Stimulated activated memory B cell treated with anti-CD40 and anti-IgM and Interleukin-4, amounts not matched to agents 10 μg/mL and 1 μg/mL and 100 μg/mL, for 72 hours (primary cell): ENCODE results near the gene IDE.

Experiments used
- ATAC-seq: fragments of 150-1000 bp; cut with Tn5 transposase; 2 replicates; pipeline ENCODE4 v1.10.0; 2021
- H3K27ac Mint-ChIP-seq: one replicate; pipeline ENCODE4 v1.8.0; 2022; ENCODE audit warnings: mild to moderate bottlenecking, mixed read lengths
- H3K27me3 Mint-ChIP-seq: one replicate; pipeline ENCODE4 v1.8.0; 2022; ENCODE audit warnings: mixed read lengths
- H3K36me3 Mint-ChIP-seq: one replicate; pipeline ENCODE4 v1.8.0; 2022; ENCODE audit warnings: mixed read lengths
- H3K4me1 Mint-ChIP-seq: one replicate; pipeline ENCODE4 v1.8.0; 2022; ENCODE audit warnings: mixed read lengths
- H3K4me3 Mint-ChIP-seq: one replicate; pipeline ENCODE4 v1.8.0; 2022; ENCODE audit warnings: mild to moderate bottlenecking, moderate library complexity, mixed read lengths
- H3K9me3 Mint-ChIP-seq: one replicate; pipeline ENCODE4 v1.8.0; 2022; ENCODE audit warnings: mixed read lengths

The IDE gene

GRCh38 chr10:92541583-92541982, 32.3 kb downstream of the IDE start:
- H3K27me3 Mint-ChIP-seq, result no peaks in the 10 kb centered on the region
- no peak for ATAC-seq
- peak overlapping the region; percentile 23 for H3K27ac Mint-ChIP-seq
- peaks cover 50% of the 10 kb centered on the region for H3K4me1 Mint-ChIP-seq
- peaks cover 19% of the 10 kb centered on the region for H3K36me3 Mint-ChIP-seq
- no peaks in the 10 kb centered on the region for H3K9me3 Mint-ChIP-seq
- no peak overlapping the region for H3K4me3 Mint-ChIP-seq

- Mint-ChIP-seq H3K27me3 (no peaks in the 10 kb centered on the region), H3K9me3 (no peaks in the 10 kb centered on the region), H3K4me1 (peaks cover 24% of the 10 kb centered on the region), H3K27ac (no peak overlapping the region), H3K36me3 (peaks cover 21% of the 10 kb centered on the region), H3K4me3 (no peak overlapping the region)
- no peak for ATAC-seq
Measured at GRCh38 chr10:92538231-92538958, 35.5 kb downstream of the IDE start.

- Mint-ChIP-seq H3K4me1 (no peaks in the 10 kb centered on the region), H3K27me3 (no peaks in the 10 kb centered on the region), H3K27ac (no peak overlapping the region), H3K4me3 (no peak overlapping the region), H3K9me3 (no peaks in the 10 kb centered on the region), H3K36me3 (peaks cover 14% of the 10 kb centered on the region)
- ATAC-seq, result no peak
Measured at GRCh38 chr10:92530891-92531535, 42.9 kb downstream of the IDE start.

GRCh38 chr10:92530421-92530820, 43.5 kb downstream of the IDE start:
- H3K4me3 Mint-ChIP-seq, result no peak overlapping the region
- no peak for ATAC-seq

GRCh38 chr10:92527716-92528115, 46.2 kb downstream of the IDE start:
- H3K4me1 Mint-ChIP-seq, result no peaks in the 10 kb centered on the region
- H3K27ac Mint-ChIP-seq, result no peak overlapping the region
- no peak for ATAC-seq
- H3K9me3 Mint-ChIP-seq, result no peaks in the 10 kb centered on the region
- H3K27me3 Mint-ChIP-seq, result no peaks in the 10 kb centered on the region
- peaks cover 11% of the 10 kb centered on the region for H3K36me3 Mint-ChIP-seq
- H3K4me3 Mint-ChIP-seq, result no peak overlapping the region

More at GRCh38 chr10:92530421-92530820, 43.5 kb downstream of the IDE start:
- Mint-ChIP-seq H3K4me1 (no peaks in the 10 kb centered on the region), H3K36me3 (peaks cover 8% of the 10 kb centered on the region), H3K27me3 (no peaks in the 10 kb centered on the region), H3K27ac (no peak overlapping the region), H3K9me3 (no peaks in the 10 kb centered on the region)

- H3K4me1 Mint-ChIP-seq, result no peaks in the 10 kb centered on the region
- H3K4me3 Mint-ChIP-seq, result no peak overlapping the region
- ATAC-seq, result no peak
- H3K9me3 Mint-ChIP-seq, result no peaks in the 10 kb centered on the region
- H3K27ac Mint-ChIP-seq, result no peak overlapping the region
- peaks cover 11% of the 10 kb centered on the region for H3K36me3 Mint-ChIP-seq
- no peaks in the 10 kb centered on the region for H3K27me3 Mint-ChIP-seq
Measured at GRCh38 chr10:92523639-92524038, 50.3 kb downstream of the IDE start.

- peaks cover 16% of the 10 kb centered on the region for H3K36me3 Mint-ChIP-seq
- H3K27me3 Mint-ChIP-seq, result no peaks in the 10 kb centered on the region
- H3K4me3 Mint-ChIP-seq, result no peak overlapping the region
- no peaks in the 10 kb centered on the region for H3K4me1 Mint-ChIP-seq
- peak; percentile 75 for ATAC-seq
- no peaks in the 10 kb centered on the region for H3K9me3 Mint-ChIP-seq
- no peak overlapping the region for H3K27ac Mint-ChIP-seq
Measured at GRCh38 chr10:92517034-92517655, 56.7 kb downstream of the IDE start.

GRCh38 chr10:92508866-92509265, 65.0 kb downstream of the IDE start:
- no peak for ATAC-seq
- Mint-ChIP-seq H3K27ac (no peak overlapping the region), H3K27me3 (no peaks in the 10 kb centered on the region), H3K9me3 (no peaks in the 10 kb centered on the region), H3K4me1 (no peaks in the 10 kb centered on the region), H3K36me3 (peaks cover 36% of the 10 kb centered on the region), H3K4me3 (no peak overlapping the region)

- H3K4me3 Mint-ChIP-seq, result no peak overlapping the region
- no peaks in the 10 kb centered on the region for H3K4me1 Mint-ChIP-seq
- no peak for ATAC-seq
- H3K27me3 Mint-ChIP-seq, result no peaks in the 10 kb centered on the region
- H3K36me3 Mint-ChIP-seq, result peaks cover 29% of the 10 kb centered on the region
- no peaks in the 10 kb centered on the region for H3K9me3 Mint-ChIP-seq
- H3K27ac Mint-ChIP-seq, result no peak overlapping the region
Measured at GRCh38 chr10:92506336-92506735, 67.6 kb downstream of the IDE start.

GRCh38 chr10:92505044-92505443, 68.8 kb downstream of the IDE start:
- Mint-ChIP-seq H3K27ac (no peak overlapping the region), H3K4me3 (no peak overlapping the region), H3K4me1 (no peaks in the 10 kb centered on the region), H3K36me3 (peaks cover 37% of the 10 kb centered on the region), H3K9me3 (no peaks in the 10 kb centered on the region), H3K27me3 (no peaks in the 10 kb centered on the region)
- no peak for ATAC-seq

- no peak for ATAC-seq
- Mint-ChIP-seq H3K4me3 (no peak overlapping the region), H3K36me3 (peaks cover 24% of the 10 kb centered on the region), H3K27ac (no peak overlapping the region), H3K27me3 (no peaks in the 10 kb centered on the region), H3K9me3 (no peaks in the 10 kb centered on the region), H3K4me1 (no peaks in the 10 kb centered on the region)
Measured at GRCh38 chr10:92502296-92502808, 71.5 kb downstream of the IDE start.

GRCh38 chr10:92493362-92493761, 80.5 kb downstream of the IDE start:
- no peaks in the 10 kb centered on the region for H3K9me3 Mint-ChIP-seq
- no peaks in the 10 kb centered on the region for H3K27me3 Mint-ChIP-seq
- no peak overlapping the region for H3K27ac Mint-ChIP-seq
- H3K36me3 Mint-ChIP-seq, result peaks cover 57% of the 10 kb centered on the region
- H3K4me1 Mint-ChIP-seq, result no peaks in the 10 kb centered on the region
- ATAC-seq, result no peak
- H3K4me3 Mint-ChIP-seq, result no peak overlapping the region

GRCh38 chr10:92492748-92493240, 81.1 kb downstream of the IDE start:
- peaks cover 63% of the 10 kb centered on the region for H3K36me3 Mint-ChIP-seq
- H3K27ac Mint-ChIP-seq, result no peak overlapping the region
- ATAC-seq, result no peak
- no peak overlapping the region for H3K4me3 Mint-ChIP-seq
- H3K9me3 Mint-ChIP-seq, result no peaks in the 10 kb centered on the region
- H3K27me3 Mint-ChIP-seq, result no peaks in the 10 kb centered on the region
- H3K4me1 Mint-ChIP-seq, result no peaks in the 10 kb centered on the region

GRCh38 chr10:92490387-92490786, 83.5 kb downstream of the IDE start:
- peaks cover 79% of the 10 kb centered on the region for H3K36me3 Mint-ChIP-seq
- ATAC-seq, result no peak
- no peak overlapping the region for H3K4me3 Mint-ChIP-seq
- H3K27me3 Mint-ChIP-seq, result no peaks in the 10 kb centered on the region
- no peak overlapping the region for H3K27ac Mint-ChIP-seq
- no peaks in the 10 kb centered on the region for H3K9me3 Mint-ChIP-seq
- H3K4me1 Mint-ChIP-seq, result no peaks in the 10 kb centered on the region

GRCh38 chr10:92486637-92487036, 87.3 kb downstream of the IDE start:
- Mint-ChIP-seq H3K27me3 (no peaks in the 10 kb centered on the region), H3K4me3 (no peak overlapping the region), H3K36me3 (peaks cover 77% of the 10 kb centered on the region), H3K9me3 (no peaks in the 10 kb centered on the region), H3K4me1 (no peaks in the 10 kb centered on the region), H3K27ac (no peak overlapping the region)
- no peak for ATAC-seq
